HEK293T (cell line): ENCODE data around the gene PFKFB1.

ENCODE experiments used
- ARNT ChIP-seq: fragments of 450-650 bp; IDR thresholded peaks from 2 replicates; pipeline ENCODE4 v1.6.1; 2017; ENCODE audit warnings: mild to moderate bottlenecking
- BHLHE40 ChIP-seq: fragments of 450-650 bp; IDR thresholded peaks from 2 replicates; pipeline ENCODE4 v1.6.1; 2016; ENCODE audit warnings: mild to moderate bottlenecking, moderate library complexity, borderline replicate concordance
- ELF4 ChIP-seq: fragments of 450-650 bp; IDR thresholded peaks from 2 replicates; pipeline ENCODE4 v1.6.1; 2017; ENCODE audit warnings: antibody characterized with exemption
- FOXA1 ChIP-seq: fragments of 450-650 bp; IDR thresholded peaks from 2 replicates; pipeline ENCODE4 v1.6.1; 2016; ENCODE audit warnings: mild to moderate bottlenecking
- FOXK2 ChIP-seq: fragments of 450-650 bp; IDR thresholded peaks from 2 replicates; pipeline ENCODE4 v1.6.1; 2016; ENCODE audit warnings: mild to moderate bottlenecking
- FOXM1 ChIP-seq: fragments of 450-650 bp; IDR thresholded peaks from 2 replicates; pipeline ENCODE4 v1.6.1; 2017; ENCODE audit warnings: mild to moderate bottlenecking, borderline replicate concordance
- HDGF ChIP-seq: fragments of 450-650 bp; IDR thresholded peaks from 2 replicates; pipeline ENCODE4 v1.6.1; 2017; ENCODE audit warnings: antibody characterized with exemption, borderline replicate concordance
- L3MBTL2 ChIP-seq: fragments of 450-650 bp; conservative IDR thresholded peaks from 2 replicates; pipeline ENCODE4 v1.6.1; 2016; ENCODE audit warnings: mild to moderate bottlenecking
- NFRKB ChIP-seq: fragments of 450-650 bp; IDR thresholded peaks from 2 replicates; pipeline ENCODE4 v1.6.1; 2016; ENCODE audit warnings: mild to moderate bottlenecking, moderate library complexity
- SP1 ChIP-seq: fragments of 450-650 bp; IDR thresholded peaks from 2 replicates; pipeline ENCODE4 v1.6.1; 2017
- SUZ12 ChIP-seq: fragments of 450-650 bp; IDR thresholded peaks from 2 replicates; pipeline ENCODE4 v1.6.1; 2016; ENCODE audit warnings: mild to moderate bottlenecking
- TARDBP ChIP-seq: fragments of 450-650 bp; IDR thresholded peaks from 2 replicates; pipeline ENCODE4 v1.6.1; 2016
- ZNF384 ChIP-seq: fragments of 450-650 bp; IDR thresholded peaks from 2 replicates; pipeline ENCODE4 v1.6.1; 2016
- TF ChIP-seq, protein P1 (sequence below): fragments of 450-650 bp; IDR thresholded peaks from 2 replicates; pipeline ENCODE4 v1.6.1; 2016

DNA sequence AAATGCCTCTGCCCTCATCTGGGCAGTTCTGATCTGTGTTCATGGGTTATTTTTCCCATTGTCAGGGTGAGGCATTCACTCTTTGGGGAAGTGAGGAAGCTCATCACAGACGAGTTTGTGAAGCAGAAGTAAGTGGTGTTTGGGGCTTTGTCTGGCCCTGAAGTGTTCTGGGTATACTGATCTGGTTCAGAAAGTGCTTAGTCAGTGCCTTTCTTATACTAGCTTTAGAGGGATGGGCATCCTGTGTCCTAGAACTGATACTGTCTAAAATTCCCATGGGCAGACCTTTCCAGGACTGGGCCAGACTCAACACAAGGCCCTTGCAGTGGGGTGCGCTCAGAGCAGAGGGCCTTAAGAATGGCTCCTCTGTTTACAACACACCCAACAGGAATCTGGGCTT lies 67.0 kb downstream of the PFKFB1 start:
- no peak for TF ChIP-seq NFRKB
- TF ChIP-seq HDGF, result no peak
- TF ChIP-seq FOXA1, result no peak
- TF ChIP-seq SP1, result no peak
- no peak for TF ChIP-seq BHLHE40
- no peak for TF ChIP-seq SUZ12
- TF ChIP-seq ARNT, result no peak
- no peak for TF ChIP-seq ELF4
- no peak for TF ChIP-seq TARDBP
- no peak for TF ChIP-seq FOXM1
- TF ChIP-seq, protein P1, sequence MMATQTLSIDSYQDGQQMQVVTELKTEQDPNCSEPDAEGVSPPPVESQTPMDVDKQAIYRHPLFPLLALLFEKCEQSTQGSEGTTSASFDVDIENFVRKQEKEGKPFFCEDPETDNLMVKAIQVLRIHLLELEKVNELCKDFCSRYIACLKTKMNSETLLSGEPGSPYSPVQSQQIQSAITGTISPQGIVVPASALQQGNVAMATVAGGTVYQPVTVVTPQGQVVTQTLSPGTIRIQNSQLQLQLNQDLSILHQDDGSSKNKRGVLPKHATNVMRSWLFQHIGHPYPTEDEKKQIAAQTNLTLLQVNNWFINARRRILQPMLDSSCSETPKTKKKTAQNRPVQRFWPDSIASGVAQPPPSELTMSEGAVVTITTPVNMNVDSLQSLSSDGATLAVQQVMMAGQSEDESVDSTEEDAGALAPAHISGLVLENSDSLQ, result no peak
- TF ChIP-seq L3MBTL2, result no peak
- no peak for TF ChIP-seq FOXK2
- no peak for TF ChIP-seq ZNF384
